Germinal center (tissue), 1 donor: ENCODE measurements around the gene SLC35E4.
"Not testable (repeated sequence)": the region's sequence is repeated elsewhere in the genome, so short reads cannot be mapped to it uniquely, and the experiment has no call there.

ENCODE experiments used
- DNase-seq: peaks from one replicate; pipeline ENCODE4 v3.0.0; 2012; ENCODE audit warnings: mixed read lengths, low spot score

Gene SLC35E4

GRCh38 chr22:30652852-30653251 lies 17.3 kb downstream of the SLC35E4 start:
- DNase-seq, result no peak

GRCh38 chr22:30654361-30654760 lies 18.8 kb downstream of the SLC35E4 start:
- no peak for DNase-seq

DNA sequence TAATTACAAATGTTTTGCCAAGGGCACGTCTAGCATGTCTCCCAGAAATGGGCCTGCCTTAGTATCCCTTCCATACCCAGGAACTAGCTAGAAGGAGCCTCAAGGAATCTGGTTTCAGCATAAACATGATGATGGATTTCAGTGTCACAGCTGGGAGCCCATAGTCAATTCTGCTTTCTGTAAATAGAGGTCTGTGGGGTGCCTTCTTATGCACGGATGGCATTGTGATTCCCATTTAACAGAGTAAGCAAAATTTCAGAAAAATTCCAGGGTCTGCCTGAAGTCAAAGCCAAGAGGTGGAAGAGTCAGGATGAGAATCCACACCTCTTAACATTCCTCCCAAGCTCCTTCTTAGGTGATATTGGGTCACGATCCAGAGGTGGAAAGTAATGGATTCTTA lies 20.0 kb downstream of the SLC35E4 start:
- DNase-seq, result no peak

GRCh38 chr22:30662040-30662439 lies 26.5 kb downstream of the SLC35E4 start:
- no peak for DNase-seq

GRCh38 chr22:30664798-30665197 lies 29.2 kb downstream of the SLC35E4 start:
- no peak for DNase-seq

DNA sequence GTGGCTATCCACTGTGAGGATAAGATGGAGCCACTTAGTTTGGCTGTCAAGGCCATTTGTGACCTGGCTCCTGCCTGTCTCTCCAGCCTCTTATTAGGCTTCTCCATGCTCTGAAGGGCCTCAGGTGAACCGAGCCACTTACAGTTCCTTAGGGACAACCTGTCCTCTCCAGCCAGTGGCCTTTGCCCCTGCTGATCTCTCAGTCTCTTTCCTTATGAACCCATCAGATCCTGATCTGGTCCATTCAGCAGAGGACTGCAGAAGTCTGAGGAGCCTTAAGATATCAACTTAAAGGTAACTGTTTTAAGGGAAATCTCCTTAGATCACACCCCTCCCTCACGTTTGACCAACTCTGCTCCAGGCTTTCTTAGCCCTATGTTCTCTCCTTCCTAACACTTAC lies 29.7 kb downstream of the SLC35E4 start:
- no peak for DNase-seq

GRCh38 chr22:30665786-30666185 lies 30.2 kb downstream of the SLC35E4 start:
- no peak for DNase-seq

GRCh38 chr22:30667107-30667493 lies 31.5 kb downstream of the SLC35E4 start:
- no peak for DNase-seq

DNA sequence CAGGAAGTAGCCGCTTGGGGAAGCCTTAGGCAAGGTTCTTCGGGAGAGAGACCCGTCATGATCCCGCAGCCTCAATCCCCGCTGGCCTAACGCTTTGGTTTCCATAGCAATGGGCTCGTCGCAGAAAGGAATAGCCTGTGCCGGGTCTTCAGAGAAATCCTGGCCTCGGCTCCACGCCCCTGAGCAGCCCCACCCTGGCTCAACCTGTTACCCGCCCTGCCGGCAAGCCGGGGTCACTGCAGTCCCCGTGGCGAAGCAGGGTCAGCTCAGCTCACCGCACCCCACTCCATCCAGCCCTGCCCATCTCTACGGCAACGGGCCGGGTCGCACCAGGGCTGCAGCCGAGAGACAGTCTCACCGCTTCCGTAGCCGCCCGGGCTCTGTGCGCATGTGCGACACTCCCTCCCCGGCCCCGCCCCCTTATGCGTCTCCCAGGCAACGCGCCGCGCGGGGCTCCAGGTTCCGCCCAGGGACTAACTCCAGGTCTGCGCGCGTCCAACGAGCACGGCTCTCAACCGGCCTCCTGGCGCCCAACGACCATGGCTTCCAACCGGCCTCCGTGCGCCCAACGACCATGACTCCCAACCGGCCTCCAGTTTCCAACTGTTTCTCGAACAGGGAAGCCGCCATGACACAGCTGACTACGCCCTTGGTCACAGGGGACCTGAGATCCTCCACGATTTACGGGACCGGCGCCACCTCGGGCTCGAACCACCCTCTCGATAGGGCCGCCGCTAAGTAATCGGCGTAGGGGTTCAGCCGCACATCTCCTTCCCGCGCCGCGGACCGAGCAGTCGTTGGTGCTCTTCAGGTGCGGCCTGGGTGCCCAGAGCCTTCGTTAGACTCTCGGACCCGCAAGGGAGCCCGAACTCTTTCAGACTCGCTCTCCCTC lies 32.2 kb downstream of the SLC35E4 start, which contains the start of gene DUSP18:
DUSP18 (minus strand) TSS at position 382 of the 892 bp plus-strand sequence. CDS start 3,872 bp downstream, outside the sequence.
- peak; percentile 99 for DNase-seq

DNA sequence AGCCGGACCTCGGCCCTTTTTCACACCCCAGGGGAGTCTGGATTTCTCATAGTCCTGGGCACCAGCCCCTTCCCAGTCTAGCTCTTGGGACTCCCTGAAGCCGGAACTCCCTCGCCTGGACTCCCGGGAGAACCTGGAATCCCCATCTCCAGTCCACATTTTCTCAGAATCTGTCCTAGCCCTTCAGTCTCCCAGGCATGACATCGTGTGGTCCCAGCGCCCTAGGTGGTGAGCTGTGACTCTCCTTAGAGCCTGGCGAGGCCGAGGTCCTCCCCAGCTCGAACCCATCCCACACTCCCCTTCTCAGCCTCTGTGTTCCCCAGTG lies 32.8 kb downstream of the SLC35E4 start:
- no peak for DNase-seq

DNA sequence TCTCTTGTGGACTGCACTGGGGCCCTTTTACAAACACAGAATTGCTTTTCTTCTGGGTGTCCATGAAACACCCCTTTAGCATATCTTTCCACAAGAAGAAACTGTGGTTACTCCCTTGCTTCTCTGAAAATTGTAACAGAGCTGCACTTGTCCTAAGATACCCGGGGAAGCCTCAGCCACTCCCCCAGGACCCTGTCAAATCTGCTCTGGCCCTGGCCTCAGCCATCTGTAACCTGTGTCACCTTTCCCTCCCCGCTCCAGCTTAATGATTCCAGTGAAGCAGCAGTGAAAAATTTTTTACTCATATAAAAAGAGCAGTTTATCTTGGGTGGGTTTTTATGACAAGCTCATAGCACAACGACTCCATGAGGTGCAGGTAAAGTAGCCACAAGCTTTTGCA lies 35.5 kb downstream of the SLC35E4 start:
- no peak for DNase-seq

DNA sequence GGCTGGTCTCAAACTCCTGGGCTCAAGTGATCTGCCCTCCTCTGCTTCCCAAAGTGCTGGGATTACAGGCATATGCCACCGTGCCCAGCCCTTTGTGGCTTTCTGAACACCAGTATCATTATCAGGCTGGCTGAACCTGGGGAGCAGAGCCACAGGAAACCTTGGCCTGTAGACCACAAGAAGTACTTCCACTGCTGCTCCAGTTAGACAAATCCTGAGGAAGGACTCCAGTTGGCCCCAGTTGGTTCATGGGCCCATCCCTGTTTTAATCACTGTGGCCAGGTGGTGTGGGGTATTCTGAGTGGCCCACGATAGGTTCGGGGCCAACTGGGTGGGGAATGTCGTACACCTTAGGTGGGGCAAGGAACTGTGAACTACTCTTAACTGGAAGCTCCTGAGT lies 37.6 kb downstream of the SLC35E4 start:
- DNase-seq, result no peak

DNA sequence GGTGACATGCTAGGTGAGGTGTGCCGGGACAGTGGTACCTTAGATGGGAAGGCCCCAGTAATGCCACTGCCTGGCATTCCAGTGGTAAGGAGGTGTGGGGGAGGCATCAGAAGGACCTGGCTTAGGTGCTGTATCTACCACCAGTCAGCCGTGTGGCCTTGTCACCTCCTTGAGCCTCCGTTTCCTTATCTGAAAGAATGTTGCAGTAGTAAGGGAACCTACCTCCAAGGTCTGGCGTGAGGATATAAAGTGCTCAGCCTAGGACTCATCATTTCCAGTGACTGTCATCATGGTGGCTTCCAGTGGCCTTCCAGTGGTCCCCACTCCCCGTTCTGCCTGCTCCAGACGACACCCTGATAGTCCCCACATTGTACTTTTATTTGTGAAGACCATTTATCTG lies 38.9 kb downstream of the SLC35E4 start:
- no peak for DNase-seq

DNA sequence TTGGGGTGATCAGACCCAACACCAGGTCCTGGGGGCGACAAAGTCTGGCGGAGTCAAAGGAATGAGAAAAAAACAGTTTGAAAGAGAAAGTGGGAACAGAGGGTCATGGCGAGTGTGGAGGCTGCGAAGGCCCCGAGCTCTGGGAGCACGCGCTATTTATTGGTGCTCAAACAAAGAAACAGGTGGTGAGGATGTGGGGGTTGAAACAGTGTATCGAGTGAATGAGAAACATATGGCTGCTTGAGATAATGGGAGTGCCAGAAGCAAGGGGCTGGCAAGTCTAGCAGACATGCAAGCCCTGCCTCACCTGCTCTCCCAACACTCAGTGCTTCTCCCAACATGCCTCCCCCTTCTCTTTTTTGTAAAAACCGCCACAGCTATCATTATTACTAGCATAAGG lies 39.9 kb downstream of the SLC35E4 start:
- no peak for DNase-seq

DNA sequence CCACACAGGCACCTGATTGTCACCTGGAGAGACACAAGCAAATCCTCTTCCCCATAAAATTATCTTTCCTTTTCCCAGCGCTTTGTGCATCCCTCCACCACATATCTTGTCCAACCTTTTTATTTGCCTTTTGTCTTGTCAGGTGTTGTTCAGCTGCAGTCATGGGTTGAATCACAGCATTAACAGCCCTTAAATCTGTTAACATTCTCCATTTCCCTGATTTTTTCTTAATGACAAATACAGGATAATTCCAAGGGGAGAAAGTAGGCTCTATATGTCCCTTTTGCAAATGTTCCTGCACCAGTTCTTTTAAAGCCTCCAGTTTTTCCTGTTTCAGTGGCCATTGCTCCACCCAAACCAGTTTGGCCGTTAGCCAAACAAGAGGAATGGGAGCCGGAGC lies 41.0 kb downstream of the SLC35E4 start:
- not testable (repeated sequence) for DNase-seq

GRCh38 chr22:30679895-30680690 lies 44.5 kb downstream of the SLC35E4 start:
- not testable (repeated sequence) for DNase-seq

DNA sequence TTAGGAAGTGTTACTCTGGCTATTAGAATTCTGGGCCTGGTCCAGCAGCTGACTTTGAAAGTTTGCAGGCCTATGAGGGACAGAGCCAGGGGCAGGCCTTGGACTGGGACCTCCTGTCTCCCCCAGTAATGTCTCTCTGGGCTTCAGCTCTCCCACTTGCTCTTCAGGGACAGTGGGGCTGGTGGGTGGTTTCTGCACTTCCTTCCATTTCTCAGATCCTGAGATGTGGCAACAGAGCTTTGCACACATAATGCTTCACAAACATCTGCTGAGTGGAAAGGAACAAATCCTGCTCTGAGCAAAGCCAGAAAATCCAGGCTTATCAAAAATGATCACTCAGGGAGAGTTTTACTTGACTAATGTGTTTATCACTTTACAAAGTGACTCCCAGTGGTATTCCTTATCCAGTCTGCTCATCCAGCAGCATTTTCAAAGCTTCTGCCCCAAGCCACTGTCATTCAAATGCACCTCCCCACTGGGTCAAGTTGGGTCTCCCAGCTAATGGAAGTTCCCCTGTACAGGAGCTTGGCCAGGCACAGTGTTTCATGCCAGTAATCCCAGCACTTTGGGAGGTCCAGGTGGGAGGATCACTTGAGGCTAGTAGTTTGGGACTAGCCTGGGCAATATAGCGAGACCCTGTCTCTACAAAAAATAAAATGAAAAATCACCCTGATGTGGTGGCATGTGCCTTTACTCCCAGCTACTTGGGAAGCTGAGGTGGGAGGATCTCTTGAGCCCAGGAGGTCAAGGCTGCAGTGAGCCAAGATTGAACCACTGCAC lies 45.6 kb downstream of the SLC35E4 start:
- DNase-seq, result no peak

DNA sequence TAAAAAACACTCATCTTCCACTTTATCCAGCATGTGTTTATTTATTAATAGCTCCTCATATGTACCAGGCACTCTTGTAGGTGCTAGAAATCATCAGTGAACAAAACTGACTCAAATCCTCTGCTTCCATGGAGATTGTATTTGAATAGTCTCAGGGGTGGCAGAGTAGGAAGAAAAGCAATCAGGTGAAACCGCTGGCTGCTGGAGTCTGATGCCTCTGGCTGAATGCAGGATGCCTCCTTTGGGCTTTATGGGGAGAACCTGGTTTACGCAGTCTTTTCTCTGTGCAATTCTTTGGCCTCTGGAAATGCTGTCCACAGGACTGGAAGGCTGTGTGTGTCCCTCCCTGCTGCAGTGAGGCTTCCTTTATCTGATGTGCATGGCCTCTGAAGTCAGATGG lies 46.2 kb downstream of the SLC35E4 start:
- DNase-seq, result no peak

GRCh38 chr22:30685178-30685577 lies 49.6 kb downstream of the SLC35E4 start:
- DNase-seq, result no peak

DNA sequence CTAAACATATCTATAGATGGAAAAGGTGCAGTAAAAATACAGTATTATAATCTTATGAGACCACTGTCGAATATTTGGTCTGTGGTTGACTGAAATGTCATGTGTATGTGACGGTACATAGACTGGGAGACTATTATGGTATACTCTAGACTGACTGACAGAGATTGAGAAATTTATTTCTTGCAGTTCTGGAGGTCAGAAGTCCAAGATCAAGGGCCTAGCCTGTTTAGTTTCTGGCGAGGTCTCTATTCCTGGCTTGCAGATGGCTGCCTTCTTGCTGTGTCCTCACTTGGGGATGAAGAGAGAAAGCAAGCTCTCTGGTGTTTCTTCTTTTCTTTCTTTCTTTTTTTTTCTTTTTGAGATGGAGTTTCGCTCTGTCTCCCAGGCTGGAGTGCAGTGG lies 51.8 kb downstream of the SLC35E4 start:
- DNase-seq, result no peak

DNA sequence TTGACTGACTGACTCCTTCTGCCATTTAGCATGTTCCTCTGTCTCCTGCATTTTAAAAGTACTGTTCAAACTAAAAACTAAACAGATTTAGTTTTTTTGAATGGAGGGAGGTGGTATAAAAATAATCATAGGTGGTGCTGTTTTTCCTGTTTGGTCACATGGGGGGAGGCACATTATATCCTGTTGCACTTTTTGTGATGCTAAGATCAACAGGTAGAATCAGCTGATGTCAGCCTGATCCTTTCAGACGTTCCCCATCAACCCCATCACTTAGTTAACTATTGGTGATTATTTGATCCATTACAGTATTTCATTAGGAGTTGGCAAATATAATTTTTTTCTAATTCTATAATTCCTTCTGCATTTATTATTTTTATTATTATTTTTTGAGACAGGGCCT lies 54.0 kb downstream of the SLC35E4 start:
- DNase-seq, result no peak

DNA sequence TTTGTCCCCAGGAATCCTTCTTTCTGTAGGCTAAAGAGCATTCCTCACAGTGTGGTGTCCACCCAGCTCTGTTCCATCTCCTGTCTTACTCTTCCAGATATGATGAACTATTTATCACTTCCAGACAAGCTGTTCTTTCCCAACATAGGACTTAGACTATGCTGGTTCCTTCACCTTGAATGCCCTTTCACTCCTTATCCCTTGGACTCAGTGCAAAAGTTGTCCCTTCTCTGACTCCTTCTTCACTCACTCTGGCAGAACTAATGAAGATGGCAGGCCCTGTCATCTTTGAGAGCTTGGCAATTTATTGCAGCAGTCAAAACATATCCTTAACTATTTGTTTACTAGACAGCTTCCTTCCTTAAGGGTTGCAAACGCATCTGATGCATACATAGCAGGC lies 55.6 kb downstream of the SLC35E4 start:
- DNase-seq, result no peak
